HEK293 (cell line): ENCODE data around the gene NOC2L.

ENCODE experiments used
- EGR2 ChIP-seq: fragments of 450-650 bp; formaldehyde crosslinking; IDR thresholded peaks from 2 replicates; pipeline ENCODE4 v1.5.1; 2016; ENCODE audit warnings: low read depth, missing biosample characterization, missing genetic modification characterization
- HOXA7 ChIP-seq: sonication (generic); formaldehyde crosslinking; IDR thresholded peaks from 2 replicates; pipeline ENCODE4 v1.8.1; 2022; ENCODE audit warnings: missing genetic modification reagents, borderline replicate concordance
- HOXC10 ChIP-seq: sonication (generic); formaldehyde crosslinking; IDR thresholded peaks from 2 replicates; pipeline ENCODE4 v1.8.1; 2023; ENCODE audit warnings: mild to moderate bottlenecking, missing genetic modification reagents
- KLF8 ChIP-seq: fragments of 450-650 bp; formaldehyde crosslinking; IDR thresholded peaks from 2 replicates; pipeline ENCODE4 v1.5.1; 2016; ENCODE audit warnings: missing biosample characterization, missing genetic modification characterization
- MZF1 ChIP-seq: fragments of 450-650 bp; formaldehyde crosslinking; IDR thresholded peaks from 2 replicates; pipeline ENCODE4 v1.5.1; 2017; ENCODE audit warnings: missing biosample characterization, missing genetic modification characterization, borderline replicate concordance
- PRDM10 ChIP-seq: fragments of 450-650 bp; formaldehyde crosslinking; IDR thresholded peaks from 2 replicates; pipeline ENCODE4 v1.5.1; 2016; ENCODE audit warnings: missing biosample characterization, missing genetic modification characterization
- SALL2 ChIP-seq: fragments of 450-650 bp; formaldehyde crosslinking; IDR thresholded peaks from 2 replicates; pipeline ENCODE4 v1.5.0; 2017; ENCODE audit warnings: missing biosample characterization, mild to moderate bottlenecking, missing genetic modification characterization, borderline replicate concordance
- SETDB1 ChIP-seq: IDR thresholded peaks from one replicate; pipeline ENCODE4 v1.6.1; 2017; ENCODE audit warnings: mild to moderate bottlenecking, low read length, moderate library complexity, mixed read lengths; ENCODE audit not compliant: insufficient read length
- TCF7L2 ChIP-seq: IDR thresholded peaks from 2 replicates; pipeline ENCODE4 v1.6.1; 2011; ENCODE audit warnings: low read depth, mild to moderate bottlenecking, inconsistent platforms, low read length, moderate library complexity, borderline replicate concordance
- WT1 ChIP-seq: fragments of 450-650 bp; formaldehyde crosslinking; IDR thresholded peaks from 2 replicates; pipeline ENCODE4 v1.5.1; 2016; ENCODE audit warnings: missing biosample characterization, missing genetic modification characterization
- ZBTB17 ChIP-seq: fragments of 450-650 bp; formaldehyde crosslinking; IDR thresholded peaks from 2 replicates; pipeline ENCODE4 v1.5.1; 2016; ENCODE audit warnings: missing biosample characterization, missing genetic modification characterization
- ZBTB20 ChIP-seq: fragments of 450-650 bp; formaldehyde crosslinking; IDR thresholded peaks from 2 replicates; pipeline ENCODE4 v1.5.1; 2016; ENCODE audit warnings: missing biosample characterization, missing genetic modification characterization
- ZBTB21 ChIP-seq: fragments of 450-650 bp; formaldehyde crosslinking; IDR thresholded peaks from 2 replicates; pipeline ENCODE4 v1.5.1; 2017; ENCODE audit warnings: missing biosample characterization, missing genetic modification characterization
- ZBTB26 ChIP-seq: fragments of 450-650 bp; formaldehyde crosslinking; optimal IDR thresholded peaks from 2 replicates; pipeline ENCODE3; 2016; ENCODE audit warnings: missing biosample characterization, mild to moderate bottlenecking, missing genetic modification characterization
- ZBTB44 ChIP-seq: fragments of 450-650 bp; IDR thresholded peaks from 2 replicates; pipeline ENCODE4 v1.5.1; 2018; ENCODE audit warnings: missing biosample characterization, mild to moderate bottlenecking, missing genetic modification characterization
- ZFHX2 ChIP-seq: fragments of 450-650 bp; formaldehyde crosslinking; conservative IDR thresholded peaks from 2 replicates; pipeline ENCODE4 v1.5.1; 2016; ENCODE audit warnings: missing biosample characterization, missing genetic modification characterization
- ZNF10 ChIP-seq: fragments of 450-650 bp; formaldehyde crosslinking; IDR thresholded peaks from 2 replicates; pipeline ENCODE4 v1.5.1; 2017; ENCODE audit warnings: missing biosample characterization, missing genetic modification characterization
- ZNF114 ChIP-seq: fragments of 450-650 bp; formaldehyde crosslinking; IDR thresholded peaks from 2 replicates; pipeline ENCODE4 v1.5.0; 2017; ENCODE audit warnings: missing biosample characterization, missing genetic modification characterization
- ZNF157 ChIP-seq: fragments of 450-650 bp; formaldehyde crosslinking; IDR thresholded peaks from 2 replicates; pipeline ENCODE4 v1.5.1; 2016; ENCODE audit warnings: missing biosample characterization, missing genetic modification characterization
- ZNF184 ChIP-seq: fragments of 450-650 bp; IDR thresholded peaks from 2 replicates; pipeline ENCODE4 v1.5.1; 2018; ENCODE audit warnings: missing biosample characterization, mild to moderate bottlenecking, missing genetic modification characterization
- ZNF2 ChIP-seq: fragments of 450-650 bp; formaldehyde crosslinking; IDR thresholded peaks from 2 replicates; pipeline ENCODE4 v1.5.1; 2016; ENCODE audit warnings: missing biosample characterization, missing genetic modification characterization
- ZNF239 ChIP-seq: fragments of 450-650 bp; formaldehyde crosslinking; IDR thresholded peaks from 2 replicates; pipeline ENCODE4 v1.5.1; 2016; ENCODE audit warnings: missing biosample characterization, missing genetic modification characterization
- ZNF311 ChIP-seq: fragments of 450-650 bp; formaldehyde crosslinking; IDR thresholded peaks from 2 replicates; pipeline ENCODE4 v1.5.1; 2017; ENCODE audit warnings: missing biosample characterization, missing genetic modification characterization, borderline replicate concordance
- ZNF366 ChIP-seq: fragments of 450-650 bp; formaldehyde crosslinking; conservative IDR thresholded peaks from 2 replicates; pipeline ENCODE4 v1.5.1; 2016; ENCODE audit warnings: missing biosample characterization, missing genetic modification characterization
- ZNF416 ChIP-seq: fragments of 450-650 bp; formaldehyde crosslinking; IDR thresholded peaks from 2 replicates; pipeline ENCODE4 v1.5.1; 2016; ENCODE audit warnings: missing biosample characterization, missing genetic modification characterization
- ZNF423 ChIP-seq: fragments of 450-650 bp; formaldehyde crosslinking; IDR thresholded peaks from 2 replicates; pipeline ENCODE4 v1.5.1; 2016; ENCODE audit warnings: missing biosample characterization, missing genetic modification characterization
- ZNF529 ChIP-seq: fragments of 450-650 bp; formaldehyde crosslinking; IDR thresholded peaks from 2 replicates; pipeline ENCODE4 v1.5.1; 2017; ENCODE audit warnings: missing genetic modification characterization, missing biosample characterization; ENCODE audit not compliant: insufficient replicate concordance
- ZNF549 ChIP-seq: fragments of 450-650 bp; IDR thresholded peaks from 2 replicates; pipeline ENCODE4 v1.5.1; 2018; ENCODE audit warnings: missing biosample characterization, missing genetic modification characterization, mild to moderate bottlenecking, inconsistent platforms, moderate library complexity
- ZNF558 ChIP-seq: fragments of 450-650 bp; formaldehyde crosslinking; IDR thresholded peaks from 2 replicates; pipeline ENCODE4 v1.5.1; 2016; ENCODE audit warnings: missing biosample characterization, missing genetic modification characterization
- ZNF561 ChIP-seq: fragments of 450-650 bp; IDR thresholded peaks from 2 replicates; pipeline ENCODE4 v1.5.1; 2018; ENCODE audit warnings: missing biosample characterization, missing genetic modification characterization, borderline replicate concordance
- ZNF596 ChIP-seq: fragments of 450-650 bp; IDR thresholded peaks from 2 replicates; pipeline ENCODE4 v1.5.0; 2018; ENCODE audit warnings: missing biosample characterization, mild to moderate bottlenecking, missing genetic modification characterization, moderate library complexity
- ZNF624 ChIP-seq: fragments of 450-650 bp; formaldehyde crosslinking; IDR thresholded peaks from 2 replicates; pipeline ENCODE4 v1.5.1; 2017; ENCODE audit warnings: missing biosample characterization, missing genetic modification characterization
- ZNF664 ChIP-seq: fragments of 450-650 bp; formaldehyde crosslinking; IDR thresholded peaks from 2 replicates; pipeline ENCODE4 v1.5.1; 2016; ENCODE audit warnings: missing biosample characterization, missing genetic modification characterization
- ZNF768 ChIP-seq: fragments of 450-650 bp; formaldehyde crosslinking; IDR thresholded peaks from 2 replicates; pipeline ENCODE4 v1.5.1; 2018; ENCODE audit warnings: missing biosample characterization, mild to moderate bottlenecking, missing genetic modification characterization
- ZNF843 ChIP-seq: fragments of 450-650 bp; formaldehyde crosslinking; IDR thresholded peaks from 2 replicates; pipeline ENCODE4 v1.5.1; 2016; ENCODE audit warnings: missing biosample characterization, missing genetic modification characterization
- ZXDB ChIP-seq: fragments of 450-650 bp; formaldehyde crosslinking; IDR thresholded peaks from 2 replicates; pipeline ENCODE4 v1.5.1; 2016; ENCODE audit warnings: missing biosample characterization, missing genetic modification characterization

NOC2L gene

GRCh38 chr1:931380-932172 is 27.5 kb downstream of the NOC2L start (continued):
- 0 out of 2 replicates have a peak, but pooled peaks have one; percentile 33 for TF ChIP-seq ZBTB44 (tag by site-specific recombination)
- peak; percentile 86 for TF ChIP-seq ZNF561 (tag by site-specific recombination)
- TF ChIP-seq MZF1 (tag by site-specific recombination), result 0 out of 2 replicates have a peak, but pooled peaks have one; percentile 42
- no peak for TF ChIP-seq ZNF157 (tag by site-specific recombination)
- 0 out of 2 replicates have a peak, but pooled peaks have one; percentile 17 for TF ChIP-seq KLF8 (tag by site-specific recombination)
- peak; percentile 67 for TF ChIP-seq EGR2 (tag by site-specific recombination)
- peak; percentile 67; the same call in 1 of the 2 replicates for TF ChIP-seq ZNF423 (tag by site-specific recombination)
- TF ChIP-seq ZNF416 (tag by site-specific recombination), result no peak
- no peak for TF ChIP-seq ZNF596 (tag by site-specific recombination)
- TF ChIP-seq PRDM10, result no peak
- TF ChIP-seq WT1 (tag by site-specific recombination), result no peak; the same call in 1 of the 2 replicates
- TF ChIP-seq ZBTB17 (tag by site-specific recombination), result peak; percentile 63
- TF ChIP-seq ZNF366, result peak; percentile 21; the same call in 1 of the 2 replicates
- peak; percentile 50; the same call in 1 of the 2 replicates for TF ChIP-seq ZXDB
- no peak for TF ChIP-seq ZNF2
- no peak for TF ChIP-seq ZBTB26
- 0 out of 2 replicates have a peak, but pooled peaks have one; percentile 35 for TF ChIP-seq ZNF843
- no peak for TF ChIP-seq ZNF768
- TF ChIP-seq ZNF529 (tag by site-specific recombination), result no peak
- TF ChIP-seq SETDB1, result no peak
- no peak for TF ChIP-seq ZNF311 (tag by site-specific recombination)
- TF ChIP-seq ZNF114 (tag by site-specific recombination), result no peak
- TF ChIP-seq ZNF239, result no peak
- no peak for TF ChIP-seq HOXC10 (CRISPR knock-in tag)
- TF ChIP-seq ZNF664 (tag by site-specific recombination), result no peak
- no peak; the same call in 1 of the 2 replicates for TF ChIP-seq ZNF184 (tag by site-specific recombination)
- TF ChIP-seq ZBTB20, result peak; percentile 56
- no peak for TF ChIP-seq ZNF624
- peak; percentile 31; the same call in 1 of the 2 replicates for TF ChIP-seq ZNF10 (tag by site-specific recombination)
- no peak for TF ChIP-seq ZNF558 (tag by site-specific recombination)
- no peak for TF ChIP-seq TCF7L2
- peak; percentile 83 for TF ChIP-seq ZFHX2
- no peak for TF ChIP-seq ZBTB21 (tag by site-specific recombination)
- no peak for TF ChIP-seq SALL2 (tag by site-specific recombination)
- no peak for TF ChIP-seq HOXA7 (CRISPR knock-in tag)
- no peak for TF ChIP-seq ZNF549 (tag by site-specific recombination)
